ENCODE results near the gene TTC9B.

Gene TTC9B

DNA sequence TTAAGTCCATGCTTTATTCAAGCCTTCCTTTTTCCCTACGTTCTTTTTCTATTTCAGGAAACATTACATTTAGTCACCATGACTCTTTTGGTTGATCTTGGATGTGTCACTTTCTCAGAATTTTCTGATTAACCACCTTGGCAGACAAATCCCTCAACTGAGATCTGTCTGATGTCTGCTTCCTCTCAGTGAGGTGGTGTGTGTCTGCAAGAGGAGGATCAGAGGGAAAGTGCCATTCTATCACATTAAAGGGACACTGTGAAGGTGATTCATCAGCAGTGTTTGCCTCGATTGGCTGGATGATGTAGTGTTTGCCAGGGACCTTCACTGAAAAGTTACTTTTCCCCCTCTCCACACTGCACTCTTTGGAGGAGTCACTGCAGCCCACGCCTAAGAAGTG is 11.3 kb upstream of the TTC9B start:
- ChIA-PET POLR2A (no interaction called here), CTCF (interaction anchor here (0.6 to 1.7 kb wide), 3 partner anchors 21 to 436 kb away, joined by 3 to 4 read pairs (median 3); partner anchors contain the start of gene MAP3K10)
- TF ChIP-seq, protein P1, sequence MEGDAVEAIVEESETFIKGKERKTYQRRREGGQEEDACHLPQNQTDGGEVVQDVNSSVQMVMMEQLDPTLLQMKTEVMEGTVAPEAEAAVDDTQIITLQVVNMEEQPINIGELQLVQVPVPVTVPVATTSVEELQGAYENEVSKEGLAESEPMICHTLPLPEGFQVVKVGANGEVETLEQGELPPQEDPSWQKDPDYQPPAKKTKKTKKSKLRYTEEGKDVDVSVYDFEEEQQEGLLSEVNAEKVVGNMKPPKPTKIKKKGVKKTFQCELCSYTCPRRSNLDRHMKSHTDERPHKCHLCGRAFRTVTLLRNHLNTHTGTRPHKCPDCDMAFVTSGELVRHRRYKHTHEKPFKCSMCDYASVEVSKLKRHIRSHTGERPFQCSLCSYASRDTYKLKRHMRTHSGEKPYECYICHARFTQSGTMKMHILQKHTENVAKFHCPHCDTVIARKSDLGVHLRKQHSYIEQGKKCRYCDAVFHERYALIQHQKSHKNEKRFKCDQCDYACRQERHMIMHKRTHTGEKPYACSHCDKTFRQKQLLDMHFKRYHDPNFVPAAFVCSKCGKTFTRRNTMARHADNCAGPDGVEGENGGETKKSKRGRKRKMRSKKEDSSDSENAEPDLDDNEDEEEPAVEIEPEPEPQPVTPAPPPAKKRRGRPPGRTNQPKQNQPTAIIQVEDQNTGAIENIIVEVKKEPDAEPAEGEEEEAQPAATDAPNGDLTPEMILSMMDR (IDR thresholded peaks at IDR 0.05; ENCODE audit: insufficient read depth, low read length, missing control alignments), result no peak
- no peak for DNase-seq (ENCODE audit: low read depth, low spot score)
- no peak overlapping the region for H3K4me3 ChIP-seq (ENCODE audit: low read depth, low read length)

DNA sequence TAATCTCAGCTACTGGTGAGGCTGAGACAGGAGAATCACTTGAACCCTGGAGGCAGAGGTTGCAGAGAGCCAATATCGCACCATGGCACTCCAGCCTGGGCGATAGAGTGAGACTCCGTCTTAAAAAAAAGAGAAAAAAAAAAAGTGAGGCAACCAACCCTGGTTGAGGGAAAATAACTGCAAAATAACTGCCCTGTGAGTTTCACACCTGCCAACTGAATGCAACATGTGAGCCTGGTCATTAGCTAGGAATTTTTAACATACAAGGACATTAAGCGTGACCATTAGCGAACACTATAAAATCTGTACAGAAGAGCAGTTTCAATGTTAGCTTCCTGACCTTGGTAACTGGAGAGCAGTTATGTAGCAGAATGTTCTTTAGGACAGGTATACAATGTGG is 10.7 kb upstream of the TTC9B start:
- TF ChIP-seq, protein P1 (IDR thresholded peaks at IDR 0.05; ENCODE audit: insufficient read depth, low read length, missing control alignments), result no peak
- POLR2A ChIA-PET, result no interaction called here
- no peak overlapping the region for H3K4me3 ChIP-seq (ENCODE audit: low read depth, low read length)
- DNase-seq (ENCODE audit: low read depth, low spot score), result no peak
- CTCF ChIA-PET, result interaction anchor here (0.6 to 2.1 kb wide), 5 partner anchors 9 to 436 kb away, joined by 3 to 12 read pairs (median 4); partner anchors contain the start of gene MAP3K10

DNA sequence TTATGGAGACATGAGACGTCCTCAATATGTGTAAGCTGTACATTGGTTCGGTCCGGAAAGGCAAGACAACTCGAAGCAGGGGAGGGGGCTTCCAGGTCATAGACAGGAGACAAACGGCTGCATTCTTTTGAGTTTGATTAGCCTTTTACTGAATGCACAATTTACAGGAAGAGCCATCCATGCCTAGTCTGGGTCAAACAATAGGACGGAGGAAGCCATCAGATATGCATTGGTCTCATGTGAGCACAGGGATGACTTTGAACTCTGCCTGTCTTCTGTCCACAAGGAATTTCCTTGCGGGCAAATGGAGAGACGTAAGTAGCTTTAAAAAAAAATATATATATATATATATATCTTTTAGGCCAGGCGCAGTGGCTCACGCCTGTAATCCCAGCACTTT is 10.2 kb upstream of the TTC9B start:
- ChIA-PET CTCF (interaction anchor here (1.1 to 2.1 kb wide), 5 partner anchors 8 to 89 kb away, joined by 3 to 12 read pairs (median 4); partner anchors contain the start of gene TTC9B), POLR2A (no interaction called here)
- DNase-seq (ENCODE audit: low read depth, low spot score), result no peak
- no peak overlapping the region for H3K4me3 ChIP-seq (ENCODE audit: low read depth, low read length)
- TF ChIP-seq, protein P1 (IDR thresholded peaks at IDR 0.05; ENCODE audit: insufficient read depth, low read length, missing control alignments), result no peak

DNA sequence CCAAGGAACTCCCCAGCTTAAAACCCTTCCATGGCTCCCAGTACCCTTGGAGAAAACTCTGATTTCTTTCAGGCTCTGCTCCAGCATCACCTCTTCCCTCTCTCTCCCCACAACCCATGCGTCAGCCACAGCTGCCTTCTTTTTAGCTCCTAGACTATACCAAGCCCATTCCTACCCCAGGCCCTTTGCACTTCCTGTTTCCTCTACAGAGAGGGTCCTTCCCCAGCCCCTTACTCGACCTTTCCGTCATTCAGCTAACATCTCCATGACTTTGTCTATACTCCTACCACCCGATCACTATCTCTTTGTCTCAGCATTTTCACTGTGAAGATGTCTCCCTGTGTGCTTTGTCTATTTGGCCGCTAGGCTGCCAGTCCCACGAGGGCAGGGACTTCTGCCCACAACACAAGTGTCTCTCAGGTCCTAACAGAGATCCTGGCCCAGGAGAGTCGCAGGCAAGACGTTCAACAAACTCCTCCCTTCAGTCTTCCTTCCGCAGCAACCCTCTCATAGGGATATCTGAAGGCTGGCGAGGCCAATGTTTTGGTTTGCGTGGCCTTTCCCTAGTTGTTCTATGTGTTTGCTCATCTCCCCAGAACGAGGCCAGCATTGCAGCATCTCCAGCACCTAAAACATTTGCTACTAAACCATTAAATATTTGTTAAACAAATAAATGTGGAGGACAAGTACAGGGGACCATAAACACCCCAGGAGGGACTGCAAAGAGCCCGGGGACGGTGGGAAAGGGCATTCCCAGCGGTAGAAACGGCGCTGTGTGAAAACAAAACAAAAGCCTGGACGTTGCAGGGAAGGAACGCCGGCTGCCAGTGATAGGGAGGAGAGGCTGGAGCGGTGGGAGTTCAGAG is 7.5 kb upstream of the TTC9B start:
- POLR2A ChIA-PET, result no interaction called here

GRCh38 chr19:40224342-40225150 is 6.4 kb upstream of the TTC9B start:
- CTCF ChIA-PET, result interaction anchor here (1.1 to 3.4 kb wide), 2 partner anchors 22 to 84 kb away, joined by 5 to 37 read pairs; no protein-coding TSS in a partner anchor
- no peak overlapping the region for H3K4me3 ChIP-seq (ENCODE audit: low read depth, low read length)
- POLR2A ChIA-PET, result interaction anchor here (0.7 kb wide), 1 partner anchor 31 kb away, joined by 3 read pairs; no protein-coding TSS in a partner anchor
- no peak for DNase-seq (ENCODE audit: low read depth, low spot score)
- TF ChIP-seq, protein P1 (IDR thresholded peaks at IDR 0.05; ENCODE audit: insufficient read depth, low read length, missing control alignments), result no peak

More for the DNA sequence above, 7.5 kb upstream of the TTC9B start:
- TF ChIP-seq, protein P1 (IDR thresholded peaks at IDR 0.05; ENCODE audit: insufficient read depth, low read length, missing control alignments), result no peak
- CTCF ChIA-PET, result interaction anchor here (1.1 to 3.4 kb wide), 2 partner anchors 21 to 85 kb away, joined by 5 to 37 read pairs; no protein-coding TSS in a partner anchor
- no peak for DNase-seq (ENCODE audit: low read depth, low spot score)
- H3K4me3 ChIP-seq (ENCODE audit: low read depth, low read length), result peak overlapping the region; percentile 40

Data from AG04449 (cell line).